K562 (cell line): ENCODE data around the gene KCTD11. TPM values are rescaled to one million over a fixed set of nuclear protein-coding genes. Genes with fewer than 3 reads are reported as not detected.
"Not testable (repeated sequence)": the region's sequence is repeated elsewhere in the genome, so short reads cannot be mapped to it uniquely, and the experiment has no call there.

ENCODE experiments used
- ATAC-seq: fragments of 200-7000 bp; cut with Tn5 transposase; 3 replicates; pipeline ENCODE4 v1.9.1; 2020; ENCODE audit warnings: moderate library complexity
- BruUV-seq: library from RNA; stranded (reverse); fragments of 400-500 nt; replicated peaks from 2 replicates; lab custom pipeline; 2021; lab: Mats Ljungman, UMichigan
- CTCF ChIA-PET: fragments of 300-600 bp; formaldehyde crosslinking; extraction: SDS; loops from one replicate; lab custom pipeline; 2021; ENCODE audit warnings: low intra/inter-chr PET ratio; lab: Yijun Ruan, JAX
- POLR2A ChIA-PET: fragments of 300-600, 350-650 bp; sonication (Branson Sonifier 250); formaldehyde crosslinking; extraction: SDS; loops from one replicate; lab custom pipeline; 2021; ENCODE audit warnings: antibody characterized with exemption, inconsistent platforms; lab: Yijun Ruan, JAX
- DNase-seq, 4 experiments: peaks; one replicate each; pipeline versions ENCODE4 v3.0.0 to v3.0.0-alpha.2; 2011 to 2018; ENCODE audit warnings: low spot score in 3 of 4, mixed read lengths in 3 of 4; ENCODE audit errors: extremely low read depth in 1 of 4
- FAIRE-seq: peaks from 2 replicates; lab custom pipeline; 2011; peaks lifted over from hg19 to GRCh38; lab: Jason Lieb, UNC
- H2AFZ ChIP-seq: 2 replicates; pipeline ENCODE4 v1.6.0; 2011; ENCODE audit warnings: low read depth, low read length, control low read depth, inconsistent platforms
- H3K27ac ChIP-seq: fragments of 200-600 bp; 3 replicates; pipeline ENCODE4 v1.8.0; 2011; ENCODE audit warnings: low read depth, mild to moderate bottlenecking, control low read depth, inconsistent platforms, low read length, moderate library complexity, mixed read lengths; ENCODE audit errors: extremely low read depth
- H3K27me3 ChIP-seq, 2 experiments: fragments of 300-600 bp in 1 of 2; 2 replicates in 1 of 2; 3 replicates in 1 of 2; pipeline versions ENCODE4 v1.6.0 to v1.8.0; 2011; ENCODE audit warnings: inconsistent platforms in 2 of 2, low read length in 2 of 2, mild to moderate bottlenecking in 1 of 2, mixed read lengths in 1 of 2, moderate library complexity in 1 of 2; ENCODE audit not compliant: control insufficient read depth in 2 of 2, insufficient read depth in 2 of 2
- H3K36me3 ChIP-seq: fragments of 300-600 bp; 3 replicates; pipeline ENCODE4 v1.8.0; 2011; ENCODE audit warnings: mild to moderate bottlenecking, low read length, inconsistent platforms; ENCODE audit not compliant: control insufficient read depth, insufficient read depth
- H3K4me1 ChIP-seq, 2 experiments: fragments of 200-600 bp in 1 of 2; replicated peaks in 1 of 2; 2 replicates in 1 of 2; 3 replicates in 1 of 2; pipeline versions ENCODE4 v1.5.1 to v1.8.0; 2011; ENCODE audit warnings: inconsistent platforms in 2 of 2, low read length in 2 of 2, mild to moderate bottlenecking in 1 of 2, mixed read lengths in 1 of 2, moderate library complexity in 1 of 2; ENCODE audit not compliant: control insufficient read depth in 2 of 2, insufficient read depth in 2 of 2
- H3K4me2 ChIP-seq: 2 replicates; pipeline ENCODE4 v1.6.1; 2011; ENCODE audit warnings: low read length, control low read depth, inconsistent platforms, mixed read lengths; ENCODE audit not compliant: insufficient read depth
- H3K4me3 ChIP-seq: fragments of 200-600 bp; sonication (generic), shearing (Covaris generic); 2 replicates; pipeline ENCODE4 v1.5.1; 2016; ENCODE audit warnings: control low read depth, inconsistent platforms
- H3K79me2 ChIP-seq: fragments of 200-600 bp; 3 replicates; pipeline ENCODE4 v1.8.0; 2011; ENCODE audit warnings: low read length, inconsistent platforms; ENCODE audit not compliant: control insufficient read depth, insufficient read depth
- H3K9ac ChIP-seq, 2 experiments: 2 replicates each; pipeline versions ENCODE4 v1.6.0 to v1.6.1; 2011; ENCODE audit warnings: low read depth in 2 of 2, low read length in 2 of 2, control low read depth in 1 of 2, inconsistent platforms in 1 of 2, mild to moderate bottlenecking in 1 of 2, mixed read lengths in 1 of 2; ENCODE audit not compliant: insufficient read depth in 1 of 2
- H3K9me1 ChIP-seq: one replicate; pipeline ENCODE4 v1.6.0; 2011; ENCODE audit warnings: inconsistent platforms, mild to moderate bottlenecking, low read length, moderate library complexity; ENCODE audit not compliant: control insufficient read depth, insufficient read depth
- H3K9me3 ChIP-seq: replicated peaks from 2 replicates; pipeline ENCODE4 v1.5.1; 2011; ENCODE audit warnings: low read depth, low read length, inconsistent platforms; ENCODE audit not compliant: control insufficient read depth, insufficient read depth
- H4K20me1 ChIP-seq: replicated peaks from 2 replicates; pipeline ENCODE4 v1.6.1; 2011; ENCODE audit warnings: low read length, inconsistent platforms, mixed read lengths; ENCODE audit not compliant: control insufficient read depth, insufficient read depth
- BHLHE40 ChIP-seq: IDR thresholded peaks from 2 replicates; pipeline ENCODE4 v1.6.1; 2011; ENCODE audit warnings: low read length, improper control_type of control experiment
- FOXK2 ChIP-seq, 2 experiments: fragments of 450-650 bp; IDR thresholded peaks in 1 of 2; conservative IDR thresholded peaks in 1 of 2; 2 replicates each; pipeline ENCODE4 v1.6.1; 2016; ENCODE audit warnings: low read depth in 2 of 2, mild to moderate bottlenecking in 1 of 2
- MAFF ChIP-seq: IDR thresholded peaks from 2 replicates; pipeline ENCODE4 v1.6.1; 2012; ENCODE audit warnings: low read length, improper control_type of control experiment
- MECOM ChIP-seq: fragments of 250-450 bp; sonication (Bioruptor Pico); IDR thresholded peaks from 2 replicates; pipeline ENCODE4 v1.8.0; 2022; ENCODE audit warnings: inconsistent platforms
- MTA1 ChIP-seq: fragments of 450-650 bp; IDR thresholded peaks from 2 replicates; pipeline ENCODE4 v1.6.1; 2017; ENCODE audit warnings: borderline replicate concordance
- RAD51 ChIP-seq: fragments of 450-650 bp; IDR thresholded peaks from 2 replicates; pipeline ENCODE4 v1.7.1; 2016; ENCODE audit warnings: low read depth, mild to moderate bottlenecking, borderline replicate concordance
- TOE1 ChIP-seq, 2 experiments: fragments of 450-650 bp in 1 of 2; sonication (generic) in 1 of 2; formaldehyde crosslinking in 1 of 2; IDR thresholded peaks; 2 replicates each; pipeline versions ENCODE4 v1.7.1 to v1.8.0; 2016 to 2022; ENCODE audit warnings: borderline replicate concordance in 2 of 2, mild to moderate bottlenecking in 2 of 2, antibody characterized with exemption in 1 of 2, inconsistent platforms in 1 of 2, low read depth in 1 of 2, missing genetic modification reagents in 1 of 2, moderate library complexity in 1 of 2
- ZNF316 ChIP-seq: fragments of 450-650 bp; IDR thresholded peaks from 2 replicates; pipeline ENCODE4 v1.6.1; 2016
- WGBS: fragments of 100-300 bp; shearing (Covaris generic); methylation state at CpG from one replicate; pipeline ENCODE4 v1.1.6; 2016; ENCODE audit warnings: low coverage, mixed read lengths; ENCODE audit not compliant: insufficient coverage; ENCODE audit errors: missing lambda C conversion rate; 5-methylcytosine and 5-hydroxymethylcytosine counted together
- in situ Hi-C: fragments of 300-500 bp; cut with MboI; formaldehyde crosslinking; loops from 4 replicates; pipeline ENCODE4 v1.15.0; 2018; ENCODE audit warnings: inconsistent platforms, mixed read lengths
- intact Hi-C: fragments of 100-400 bp; cut with micrococcal nuclease; formaldehyde crosslinking; loops from 2 replicates; pipeline ENCODE4 v1.14.2; 2022
- polyA plus RNA-seq, 8 experiments: library from polyadenylated mRNA; depleted of rRNA in 4 of 8; stranded (reverse) in 5 of 8; unstranded in 3 of 8; fragments of >200 nt; fragmentation: Nextera tagmentation in 2 of 8; fragmentation: Illumina TruSeq in 1 of 8; extraction: Ambion mirVana in 2 of 8; extraction: Trizol in 1 of 8; gene quantifications; 2 replicates each; pipeline versions ENCODE4 v1.2.1 to v1.2.3, GENCODE V29; 2011 to 2014; ENCODE audit warnings: inconsistent platforms in 1 of 8, missing spikeins in 1 of 8
- total RNA-seq, 7 experiments: library from RNA; depleted of rRNA in 6 of 7; stranded (reverse); fragments of >200 nt in 6 of 7; fragmentation: Illumina TruSeq in 2 of 7; extraction: Trizol in 2 of 7; gene quantifications; 2 replicates each; pipeline versions ENCODE4 v1.2.1 to v1.2.3, GENCODE V29; 2011 to 2021; ENCODE audit warnings: low replicate concordance in 1 of 7
- TF ChIP-seq, protein P1 (sequence below): sonication (generic); formaldehyde crosslinking; IDR thresholded peaks from 2 replicates; pipeline ENCODE4 v1.5.0; 2020; ENCODE audit warnings: missing genetic modification reagents
- TF ChIP-seq, protein P2 (sequence below), 2 experiments: IDR thresholded peaks in 1 of 2; conservative IDR thresholded peaks in 1 of 2; 2 replicates each; pipeline ENCODE4 v1.6.1; 2016; ENCODE audit warnings: low read depth in 2 of 2, mild to moderate bottlenecking in 1 of 2, missing compliant biosample characterization in 1 of 2, missing genetic modification characterization in 1 of 2, moderate library complexity in 1 of 2
- TF ChIP-seq, protein P3 (sequence below): fragments of 450-650 bp; IDR thresholded peaks from 2 replicates; pipeline ENCODE4 v1.6.1; 2016
- TF ChIP-seq, protein P4 (sequence below): sonication (generic); formaldehyde crosslinking; IDR thresholded peaks from 2 replicates; pipeline ENCODE4 v1.8.0; 2022; ENCODE audit warnings: missing genetic modification reagents, mild to moderate bottlenecking, moderate library complexity, borderline replicate concordance

Gene KCTD11
- total and polyA plus RNA-seq, 9 of the 15 experiments (the other 6 are each of a cell fraction or from before 2014, with no cell fraction given): 0.01 to 3.2 (median 2.5) TPM; not detected in 1

DNA sequence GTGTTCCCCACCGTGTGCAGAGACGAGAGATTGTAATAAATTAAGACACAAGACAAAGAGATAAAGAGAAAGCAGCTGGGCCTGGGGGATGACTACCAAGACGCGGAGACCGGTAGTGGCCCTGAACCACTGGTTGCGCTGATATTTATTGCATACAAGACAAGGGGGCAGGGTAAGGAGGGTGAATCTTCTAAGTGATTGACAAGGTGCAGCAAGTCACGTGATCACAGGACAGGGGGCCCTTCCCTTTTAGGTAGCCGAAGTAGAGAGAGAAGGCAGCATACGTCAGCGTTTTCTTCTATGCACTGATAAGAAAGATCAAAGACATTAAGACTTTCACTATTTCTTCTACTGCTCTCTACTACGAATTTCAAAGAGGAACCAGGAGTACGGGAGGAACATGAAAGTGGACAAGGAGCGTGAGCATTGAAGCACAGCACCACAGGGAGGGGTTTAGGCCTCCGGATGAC, 19.3 kb upstream of the KCTD11 start:
- H3K4me3 ChIP-seq; H3K27ac ChIP-seq; intact Hi-C loops; H3K9me3 ChIP-seq; H4K20me1 ChIP-seq; H3K36me3 ChIP-seq; ATAC-seq; H3K9me1 ChIP-seq; H3K27me3 ChIP-seq; CTCF ChIA-PET; BruUV-seq; TF ChIP-seq TOE1 (CRISPR knock-in tag; IDR thresholded peaks at IDR 0.05; ENCODE audit: borderline replicate concordance, low read depth): not testable (repeated sequence)
- 2% methylated on average over 14 of the region's 14 CpGs for WGBS
- POLR2A ChIA-PET: interaction anchor here (0.7 to 1.1 kb wide), 3 partner anchors 12 to 145 kb away, joined by 3 to 4 read pairs (median 3); partner anchors contain the start of gene GPS2
- in situ Hi-C loops: loop anchor here (10.0 kb wide), 1 partner anchor 288 kb away; the partner anchor contains the start of gene SLC16A11
- Histone ChIP-seq H3K4me2 (peak overlapping the region; percentile 66), H2AFZ (peak overlapping the region; percentile 71), H3K4me1 (peaks cover 15 to 46% of the 10 kb centered on the region in 2 experiments), H3K9ac (peak overlapping the region in 1 of 2 experiments; percentile 61; a peak in 1 of 4 replicates), H3K79me2 (peaks cover 13% of the 10 kb centered on the region)
- DNase-seq (peak in 1 of 4 experiments; percentile 52), FAIRE-seq (peak; percentile 72)
- TF ChIP-seq ZNF316 (peak; percentile 94), FOXK2 (conservative IDR thresholded peaks at IDR 0.05 in 1 of 2, IDR thresholded peaks at IDR 0.05 in 1 of 2; ENCODE audit: low read depth in 2 of 2) (peak in 1 of 2 experiments; percentile 58; a peak in 1 of 4 replicates), BHLHE40 (peak; percentile 41), MECOM (CRISPR knock-in tag) (peak; percentile 79; the same call in 1 of the 2 replicates), MTA1 (0 out of 2 replicates have a peak, but pooled peaks have one; percentile 17), MAFF (peak; percentile 14; the same call in 1 of the 2 replicates), RAD51 (peak; percentile 99), TOE1 (IDR thresholded peaks at IDR 0.05; ENCODE audit: borderline replicate concordance) (peak; percentile 99)
- TF ChIP-seq, protein P1, sequence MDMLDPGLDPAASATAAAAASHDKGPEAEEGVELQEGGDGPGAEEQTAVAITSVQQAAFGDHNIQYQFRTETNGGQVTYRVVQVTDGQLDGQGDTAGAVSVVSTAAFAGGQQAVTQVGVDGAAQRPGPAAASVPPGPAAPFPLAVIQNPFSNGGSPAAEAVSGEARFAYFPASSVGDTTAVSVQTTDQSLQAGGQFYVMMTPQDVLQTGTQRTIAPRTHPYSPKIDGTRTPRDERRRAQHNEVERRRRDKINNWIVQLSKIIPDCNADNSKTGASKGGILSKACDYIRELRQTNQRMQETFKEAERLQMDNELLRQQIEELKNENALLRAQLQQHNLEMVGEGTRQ (CRISPR knock-in tag): peak; percentile 69
- TF ChIP-seq, protein P2, sequence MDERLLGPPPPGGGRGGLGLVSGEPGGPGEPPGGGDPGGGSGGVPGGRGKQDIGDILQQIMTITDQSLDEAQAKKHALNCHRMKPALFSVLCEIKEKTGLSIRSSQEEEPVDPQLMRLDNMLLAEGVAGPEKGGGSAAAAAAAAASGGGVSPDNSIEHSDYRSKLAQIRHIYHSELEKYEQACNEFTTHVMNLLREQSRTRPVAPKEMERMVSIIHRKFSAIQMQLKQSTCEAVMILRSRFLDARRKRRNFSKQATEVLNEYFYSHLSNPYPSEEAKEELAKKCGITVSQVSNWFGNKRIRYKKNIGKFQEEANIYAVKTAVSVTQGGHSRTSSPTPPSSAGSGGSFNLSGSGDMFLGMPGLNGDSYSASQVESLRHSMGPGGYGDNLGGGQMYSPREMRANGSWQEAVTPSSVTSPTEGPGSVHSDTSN (CRISPR knock-in tag; IDR thresholded peaks at IDR 0.05; ENCODE audit: low read depth): not testable (repeated sequence)
- TF ChIP-seq, protein P2 (tag; conservative IDR thresholded peaks at IDR 0.05; ENCODE audit: low read depth): peak; percentile 77
- TF ChIP-seq, protein P3, sequence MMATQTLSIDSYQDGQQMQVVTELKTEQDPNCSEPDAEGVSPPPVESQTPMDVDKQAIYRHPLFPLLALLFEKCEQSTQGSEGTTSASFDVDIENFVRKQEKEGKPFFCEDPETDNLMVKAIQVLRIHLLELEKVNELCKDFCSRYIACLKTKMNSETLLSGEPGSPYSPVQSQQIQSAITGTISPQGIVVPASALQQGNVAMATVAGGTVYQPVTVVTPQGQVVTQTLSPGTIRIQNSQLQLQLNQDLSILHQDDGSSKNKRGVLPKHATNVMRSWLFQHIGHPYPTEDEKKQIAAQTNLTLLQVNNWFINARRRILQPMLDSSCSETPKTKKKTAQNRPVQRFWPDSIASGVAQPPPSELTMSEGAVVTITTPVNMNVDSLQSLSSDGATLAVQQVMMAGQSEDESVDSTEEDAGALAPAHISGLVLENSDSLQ: peak; percentile 96
- TF ChIP-seq, protein P4, sequence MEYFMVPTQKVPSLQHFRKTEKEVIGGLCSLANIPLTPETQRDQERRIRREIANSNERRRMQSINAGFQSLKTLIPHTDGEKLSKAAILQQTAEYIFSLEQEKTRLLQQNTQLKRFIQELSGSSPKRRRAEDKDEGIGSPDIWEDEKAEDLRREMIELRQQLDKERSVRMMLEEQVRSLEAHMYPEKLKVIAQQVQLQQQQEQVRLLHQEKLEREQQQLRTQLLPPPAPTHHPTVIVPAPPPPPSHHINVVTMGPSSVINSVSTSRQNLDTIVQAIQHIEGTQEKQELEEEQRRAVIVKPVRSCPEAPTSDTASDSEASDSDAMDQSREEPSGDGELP (CRISPR knock-in tag): peak; percentile 66; the same call in 1 of the 2 replicates
